ENCODE data around the gene ALCAM.

- no peak for TF ChIP-seq RXRA (IDR thresholded peaks at IDR 0.05; ENCODE audit: borderline replicate concordance, low read depth)
- TF ChIP-seq, protein P1, sequence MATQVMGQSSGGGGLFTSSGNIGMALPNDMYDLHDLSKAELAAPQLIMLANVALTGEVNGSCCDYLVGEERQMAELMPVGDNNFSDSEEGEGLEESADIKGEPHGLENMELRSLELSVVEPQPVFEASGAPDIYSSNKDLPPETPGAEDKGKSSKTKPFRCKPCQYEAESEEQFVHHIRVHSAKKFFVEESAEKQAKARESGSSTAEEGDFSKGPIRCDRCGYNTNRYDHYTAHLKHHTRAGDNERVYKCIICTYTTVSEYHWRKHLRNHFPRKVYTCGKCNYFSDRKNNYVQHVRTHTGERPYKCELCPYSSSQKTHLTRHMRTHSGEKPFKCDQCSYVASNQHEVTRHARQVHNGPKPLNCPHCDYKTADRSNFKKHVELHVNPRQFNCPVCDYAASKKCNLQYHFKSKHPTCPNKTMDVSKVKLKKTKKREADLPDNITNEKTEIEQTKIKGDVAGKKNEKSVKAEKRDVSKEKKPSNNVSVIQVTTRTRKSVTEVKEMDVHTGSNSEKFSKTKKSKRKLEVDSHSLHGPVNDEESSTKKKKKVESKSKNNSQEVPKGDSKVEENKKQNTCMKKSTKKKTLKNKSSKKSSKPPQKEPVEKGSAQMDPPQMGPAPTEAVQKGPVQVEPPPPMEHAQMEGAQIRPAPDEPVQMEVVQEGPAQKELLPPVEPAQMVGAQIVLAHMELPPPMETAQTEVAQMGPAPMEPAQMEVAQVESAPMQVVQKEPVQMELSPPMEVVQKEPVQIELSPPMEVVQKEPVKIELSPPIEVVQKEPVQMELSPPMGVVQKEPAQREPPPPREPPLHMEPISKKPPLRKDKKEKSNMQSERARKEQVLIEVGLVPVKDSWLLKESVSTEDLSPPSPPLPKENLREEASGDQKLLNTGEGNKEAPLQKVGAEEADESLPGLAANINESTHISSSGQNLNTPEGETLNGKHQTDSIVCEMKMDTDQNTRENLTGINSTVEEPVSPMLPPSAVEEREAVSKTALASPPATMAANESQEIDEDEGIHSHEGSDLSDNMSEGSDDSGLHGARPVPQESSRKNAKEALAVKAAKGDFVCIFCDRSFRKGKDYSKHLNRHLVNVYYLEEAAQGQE (IDR thresholded peaks at IDR 0.05; ENCODE audit: low read depth, low read length) = no peak
- no peak for TF ChIP-seq YY1 (IDR thresholded peaks at IDR 0.05; ENCODE audit: low read depth)
- TF ChIP-seq, protein P2, sequence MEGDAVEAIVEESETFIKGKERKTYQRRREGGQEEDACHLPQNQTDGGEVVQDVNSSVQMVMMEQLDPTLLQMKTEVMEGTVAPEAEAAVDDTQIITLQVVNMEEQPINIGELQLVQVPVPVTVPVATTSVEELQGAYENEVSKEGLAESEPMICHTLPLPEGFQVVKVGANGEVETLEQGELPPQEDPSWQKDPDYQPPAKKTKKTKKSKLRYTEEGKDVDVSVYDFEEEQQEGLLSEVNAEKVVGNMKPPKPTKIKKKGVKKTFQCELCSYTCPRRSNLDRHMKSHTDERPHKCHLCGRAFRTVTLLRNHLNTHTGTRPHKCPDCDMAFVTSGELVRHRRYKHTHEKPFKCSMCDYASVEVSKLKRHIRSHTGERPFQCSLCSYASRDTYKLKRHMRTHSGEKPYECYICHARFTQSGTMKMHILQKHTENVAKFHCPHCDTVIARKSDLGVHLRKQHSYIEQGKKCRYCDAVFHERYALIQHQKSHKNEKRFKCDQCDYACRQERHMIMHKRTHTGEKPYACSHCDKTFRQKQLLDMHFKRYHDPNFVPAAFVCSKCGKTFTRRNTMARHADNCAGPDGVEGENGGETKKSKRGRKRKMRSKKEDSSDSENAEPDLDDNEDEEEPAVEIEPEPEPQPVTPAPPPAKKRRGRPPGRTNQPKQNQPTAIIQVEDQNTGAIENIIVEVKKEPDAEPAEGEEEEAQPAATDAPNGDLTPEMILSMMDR (IDR thresholded peaks at IDR 0.05) = no peak
- no peak for TF ChIP-seq RCOR1 (IDR thresholded peaks at IDR 0.05; ENCODE audit: low read length)
Measured at GRCh38 chr3:105356396-105356795, 10.3 kb upstream of the ALCAM start.

All from SK-N-SH (cell line).